HG03571 (cell line): Measurements from ENCODE around the gene CACNG7.

Experiments
- ATAC-seq: cut with Tn5 transposase; IDR thresholded peaks from one replicate; pipeline ENCODE4 v1.9.1; 2021; ENCODE audit not compliant: unreplicated experiment

The CACNG7 gene

DNA sequence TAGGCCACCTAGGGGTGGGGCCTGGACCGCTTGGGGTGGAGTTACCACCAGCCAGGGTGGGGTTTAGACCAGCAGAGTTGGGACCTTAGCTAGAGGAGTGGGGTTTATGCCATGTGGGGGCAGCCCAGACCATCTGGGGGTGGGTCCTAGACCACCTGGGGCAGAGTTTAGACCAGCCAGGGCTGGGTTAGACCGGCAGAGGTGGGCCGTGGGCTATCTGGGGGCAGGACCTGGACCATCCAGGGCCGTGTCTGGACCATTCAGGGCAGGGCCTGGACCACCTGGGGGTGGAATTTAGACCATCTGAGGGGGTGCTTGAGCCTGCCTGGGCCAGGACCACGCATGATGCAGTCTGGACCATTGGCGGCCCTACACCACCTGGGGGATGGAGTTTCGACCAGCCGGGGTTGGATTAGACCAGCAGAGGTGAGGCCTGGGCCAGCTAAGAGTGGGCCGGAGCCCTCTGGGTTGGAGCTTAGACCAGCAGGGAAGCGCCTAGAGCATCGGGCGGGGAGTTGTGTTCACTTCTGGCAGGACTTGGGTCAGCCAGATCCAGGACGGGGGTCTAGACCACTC, 72.4 kb downstream of the CACNG7 start:
- ATAC-seq, result no peak

DNA sequence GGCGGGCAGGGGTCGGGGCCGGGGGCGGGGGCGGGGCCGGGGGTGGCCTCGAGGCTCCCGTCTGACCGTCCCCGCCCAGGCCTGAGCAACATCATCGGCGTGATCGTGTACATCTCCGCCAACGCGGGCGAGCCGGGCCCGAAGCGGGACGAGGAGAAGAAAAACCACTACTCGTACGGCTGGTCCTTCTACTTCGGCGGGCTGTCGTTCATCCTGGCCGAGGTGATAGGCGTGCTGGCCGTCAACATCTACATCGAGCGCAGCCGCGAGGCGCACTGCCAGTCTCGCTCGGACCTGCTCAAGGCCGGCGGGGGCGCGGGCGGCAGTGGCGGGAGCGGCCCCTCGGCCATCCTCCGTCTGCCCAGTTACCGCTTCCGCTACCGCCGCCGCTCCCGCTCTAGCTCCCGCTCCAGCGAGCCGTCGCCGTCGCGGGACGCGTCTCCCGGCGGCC, 72.9 kb downstream of the CACNG7 start:
- no peak for ATAC-seq

DNA sequence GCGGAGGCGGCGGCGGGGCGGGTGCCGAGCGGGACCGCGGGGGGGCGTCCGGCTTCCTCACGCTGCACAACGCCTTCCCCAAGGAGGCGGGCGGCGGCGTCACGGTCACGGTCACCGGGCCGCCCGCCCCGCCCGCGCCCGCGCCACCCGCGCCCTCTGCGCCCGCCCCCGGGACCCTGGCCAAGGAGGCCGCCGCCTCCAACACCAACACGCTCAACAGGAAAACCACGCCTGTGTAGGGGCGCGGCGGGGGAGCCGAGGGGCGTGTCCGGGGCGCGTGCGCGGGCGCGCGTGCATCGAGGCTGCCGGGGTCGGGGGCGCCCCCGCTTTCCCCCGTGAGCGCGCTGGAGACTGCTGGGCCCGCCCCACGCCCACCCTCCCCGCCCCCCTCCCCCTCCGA, 73.5 kb downstream of the CACNG7 start:
- ATAC-seq, result no peak

DNA sequence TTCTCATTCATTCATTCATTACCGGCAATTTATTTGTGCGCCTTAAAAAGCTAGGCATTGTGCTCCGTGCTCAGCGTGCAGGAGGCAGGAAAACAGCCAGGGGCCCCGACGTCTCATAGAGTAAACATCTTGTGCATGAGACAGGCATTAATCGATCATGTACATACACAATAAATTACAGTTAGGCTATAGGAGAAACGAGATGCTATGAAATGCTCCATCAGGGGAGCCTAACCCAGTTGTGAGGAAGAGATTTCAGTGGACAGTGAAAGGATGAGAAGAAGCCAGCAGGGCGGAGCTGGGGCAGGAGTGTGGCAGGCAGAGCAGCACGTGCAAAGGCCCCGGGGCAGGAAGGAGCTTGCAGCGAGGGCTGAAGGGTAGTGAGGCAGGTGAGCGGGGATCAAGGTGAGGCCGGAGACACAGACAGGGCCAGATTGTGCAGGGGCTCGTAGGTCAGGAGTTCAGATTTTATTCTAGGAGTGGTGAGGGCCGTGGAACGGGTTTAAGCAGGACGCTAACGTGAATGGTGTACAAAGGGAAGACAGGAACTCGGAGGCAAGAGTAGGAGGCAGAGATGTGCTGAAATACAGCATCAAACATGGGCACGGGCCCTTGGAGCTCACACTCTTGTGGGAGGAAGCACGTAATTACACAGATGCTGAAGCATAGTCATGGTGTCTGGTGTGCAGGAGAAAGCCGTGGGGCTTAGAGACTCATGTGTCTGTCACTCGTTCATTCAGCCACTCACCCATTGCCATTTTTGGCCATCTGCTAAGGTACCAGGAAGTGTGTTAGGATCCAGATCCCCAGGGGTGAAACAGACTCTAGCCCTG, 74.6 kb downstream of the CACNG7 start:
- ATAC-seq, result no peak

DNA sequence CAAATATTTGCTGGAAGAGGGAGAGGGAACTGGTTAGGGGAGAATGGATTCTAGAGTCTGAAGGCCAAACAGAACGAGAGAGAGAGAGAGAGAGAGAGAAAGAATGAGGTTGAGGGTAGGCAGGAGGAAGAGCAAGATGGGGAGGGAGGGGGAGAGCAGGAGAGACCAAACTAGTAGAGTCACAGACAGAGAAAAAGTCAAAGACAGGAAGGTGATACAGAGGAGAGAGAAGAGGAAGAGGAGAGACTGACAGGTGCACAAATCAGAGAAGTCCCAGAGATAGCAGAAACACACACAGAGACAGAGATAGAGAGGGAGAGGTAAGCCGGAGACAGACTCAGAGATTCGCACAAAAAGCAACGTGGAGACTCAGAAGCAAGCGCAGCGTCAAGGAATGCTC, 76.8 kb downstream of the CACNG7 start:
- no peak for ATAC-seq

DNA sequence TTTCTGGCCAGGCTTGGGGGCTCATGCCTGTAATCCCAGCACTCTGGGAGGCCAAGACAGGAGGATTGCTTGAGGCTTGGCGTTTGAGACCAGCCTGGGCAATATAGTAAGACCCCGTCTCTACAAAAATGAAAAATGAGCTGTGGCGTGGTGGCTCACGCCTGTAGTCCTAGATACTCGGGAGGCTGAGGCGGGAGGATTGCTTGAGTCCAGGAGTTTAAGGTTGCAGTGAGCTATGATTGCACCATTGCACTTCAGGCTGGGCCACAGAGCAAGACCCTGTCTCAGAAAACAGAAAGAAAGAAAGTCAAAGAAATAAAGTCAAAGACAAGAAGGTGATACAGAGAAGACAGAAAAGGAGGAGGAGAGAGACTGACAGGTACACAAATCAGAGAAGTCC, 79.9 kb downstream of the CACNG7 start:
- ATAC-seq, result no peak

DNA sequence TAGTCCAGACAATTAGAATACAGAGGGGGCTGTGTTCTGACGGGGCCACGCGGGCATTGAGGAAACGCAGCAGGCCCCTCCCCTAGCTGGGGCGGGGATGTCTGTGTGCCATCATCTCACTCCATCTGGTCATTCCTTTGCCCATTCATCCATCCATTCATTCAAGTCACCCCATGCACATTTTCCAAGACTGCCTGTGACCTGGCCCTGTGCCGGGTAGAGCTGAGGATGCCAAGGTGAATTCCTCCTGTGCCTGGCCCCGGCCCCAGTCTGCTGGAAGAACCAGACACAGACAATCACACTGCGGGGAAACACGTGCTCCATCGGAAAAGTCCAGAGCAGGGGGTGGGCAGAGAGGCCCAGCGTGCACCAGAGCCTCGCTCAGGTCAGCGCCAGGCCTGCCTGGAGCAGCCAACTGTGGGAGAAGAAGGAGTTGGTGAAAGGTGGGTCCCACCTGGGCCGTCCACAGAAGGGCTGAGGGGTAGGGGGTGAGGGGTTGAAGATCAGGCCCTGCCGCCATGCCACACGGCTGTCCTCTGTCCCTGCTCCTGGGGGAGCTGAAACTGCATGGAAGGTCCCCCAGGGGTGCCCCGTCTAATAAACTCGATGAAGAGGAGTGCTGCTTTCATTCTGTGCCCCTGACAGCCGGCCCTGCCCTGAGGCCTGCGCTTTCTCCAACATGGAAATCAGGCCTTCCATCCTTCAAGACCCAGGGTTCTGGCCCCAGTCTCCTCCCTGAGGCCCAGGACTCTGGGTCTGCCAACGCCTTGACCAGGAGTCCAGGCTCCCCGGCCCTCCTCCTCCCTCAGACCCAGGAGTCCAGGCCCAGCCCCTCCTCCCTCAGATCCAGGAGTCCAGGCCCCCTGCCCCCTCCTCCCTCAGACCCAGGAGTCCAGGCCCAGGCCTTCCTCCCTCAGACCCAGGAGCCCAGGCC, 80.8 kb downstream of the CACNG7 start:
- no peak for ATAC-seq

DNA sequence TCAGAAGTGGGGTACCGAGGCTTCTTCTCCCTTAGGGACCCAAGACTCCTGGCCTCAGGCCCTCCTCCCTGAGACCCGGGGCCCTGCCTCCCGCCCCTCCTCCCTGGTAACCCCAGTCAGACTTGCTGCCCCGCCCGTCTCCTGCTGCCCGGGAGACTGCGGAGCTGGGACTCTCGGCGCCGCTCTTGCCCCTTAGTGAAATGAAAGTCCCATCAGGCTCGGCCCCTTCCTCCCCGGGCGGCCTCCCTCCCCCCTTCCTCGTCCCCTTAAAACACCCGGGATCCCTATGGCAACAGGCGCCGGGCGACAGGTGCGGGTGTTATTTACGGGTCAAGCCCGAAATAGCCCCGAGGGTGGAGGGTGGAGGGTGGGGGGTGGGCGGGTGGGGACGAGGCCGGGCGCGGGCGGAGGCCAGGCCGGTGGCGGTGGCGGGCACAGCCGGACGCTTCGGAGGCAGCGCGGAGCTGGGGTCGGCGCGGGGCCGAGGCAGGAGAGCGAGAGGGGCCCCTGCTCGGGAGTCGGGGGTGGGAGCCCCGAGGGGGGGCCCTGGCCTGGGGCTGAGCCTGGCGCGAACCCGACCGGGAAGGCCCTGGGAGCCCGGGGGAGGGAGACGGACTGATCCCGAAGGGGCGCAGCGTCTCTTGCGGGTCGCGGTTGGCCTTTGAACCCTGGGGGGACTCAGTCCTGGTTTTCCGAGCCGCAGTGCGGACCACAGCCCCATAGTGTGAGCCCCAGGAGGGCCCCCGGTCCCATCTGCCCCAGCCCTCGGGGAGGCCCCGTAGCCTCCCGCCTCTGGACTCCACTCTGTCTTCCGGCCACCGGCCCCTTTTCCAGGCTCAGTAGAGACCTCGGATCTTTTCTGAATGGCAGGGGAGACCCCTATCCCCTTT, 82.4 kb downstream of the CACNG7 start, which contains the start of gene CACNG6:
CACNG6 (plus strand) TSS at position 414 of the 890 bp plus-strand sequence. CDS start 1,241 bp downstream, outside the sequence.
- no peak for ATAC-seq

DNA sequence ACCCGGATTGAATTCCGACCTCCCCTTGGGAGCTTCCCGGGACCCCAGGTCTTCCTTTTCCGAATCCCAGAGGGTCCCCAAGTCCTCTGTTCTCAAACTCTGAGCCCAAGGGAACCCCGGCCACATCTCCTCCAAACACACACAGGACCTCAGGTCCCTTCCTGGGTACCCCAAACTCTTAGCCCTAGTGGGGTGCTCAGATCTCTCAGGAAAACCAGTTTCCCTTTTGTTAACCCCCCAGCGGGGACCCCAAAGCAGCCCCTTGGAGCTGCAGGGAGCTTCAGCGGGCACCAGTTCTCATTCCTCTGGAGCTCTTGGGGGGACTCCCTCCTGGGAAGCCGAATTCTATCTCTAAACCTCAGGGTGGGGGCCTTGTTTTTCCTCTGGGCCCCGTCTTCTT, 83.1 kb downstream of the CACNG7 start:
- ATAC-seq, result no peak

DNA sequence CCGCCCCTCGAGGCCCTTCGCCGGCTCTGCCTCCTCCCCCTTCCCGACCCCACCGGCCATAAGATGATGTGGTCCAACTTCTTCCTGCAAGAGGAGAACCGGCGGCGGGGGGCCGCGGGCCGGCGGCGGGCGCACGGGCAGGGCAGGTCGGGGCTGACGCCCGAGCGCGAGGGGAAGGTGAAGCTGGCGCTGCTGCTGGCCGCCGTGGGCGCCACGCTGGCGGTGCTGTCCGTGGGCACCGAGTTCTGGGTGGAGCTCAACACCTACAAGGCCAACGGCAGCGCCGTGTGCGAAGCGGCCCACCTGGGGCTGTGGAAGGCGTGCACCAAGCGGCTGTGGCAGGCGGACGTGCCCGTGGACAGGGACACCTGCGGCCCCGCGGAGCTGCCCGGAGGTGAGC, 83.7 kb downstream of the CACNG7 start:
- no peak for ATAC-seq

DNA sequence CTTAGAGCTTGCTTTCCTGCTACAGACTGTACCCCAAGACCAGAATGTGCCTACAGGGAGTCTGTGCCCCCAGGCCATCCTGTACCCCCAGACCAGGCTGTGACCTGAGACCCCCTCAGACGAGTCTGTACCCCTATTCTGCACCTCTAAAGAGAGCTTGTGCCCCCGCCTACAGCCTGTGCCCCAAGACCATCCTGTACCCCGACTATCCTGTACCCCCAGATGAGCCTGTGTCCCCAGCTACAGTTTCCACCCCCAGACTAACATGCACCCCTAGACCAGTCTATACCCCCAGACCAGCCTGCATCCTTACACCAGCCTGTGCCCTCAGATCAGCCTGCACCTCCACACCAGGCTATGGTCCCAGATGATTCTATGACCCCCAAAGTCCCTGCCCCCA, 84.4 kb downstream of the CACNG7 start:
- no peak for ATAC-seq
